ENCODE measurements around the gene LILRA2.
"Not testable (repeated sequence)": the region's sequence is repeated elsewhere in the genome, so short reads cannot be mapped to it uniquely, and the experiment has no call there.

The LILRA2 gene

DNA sequence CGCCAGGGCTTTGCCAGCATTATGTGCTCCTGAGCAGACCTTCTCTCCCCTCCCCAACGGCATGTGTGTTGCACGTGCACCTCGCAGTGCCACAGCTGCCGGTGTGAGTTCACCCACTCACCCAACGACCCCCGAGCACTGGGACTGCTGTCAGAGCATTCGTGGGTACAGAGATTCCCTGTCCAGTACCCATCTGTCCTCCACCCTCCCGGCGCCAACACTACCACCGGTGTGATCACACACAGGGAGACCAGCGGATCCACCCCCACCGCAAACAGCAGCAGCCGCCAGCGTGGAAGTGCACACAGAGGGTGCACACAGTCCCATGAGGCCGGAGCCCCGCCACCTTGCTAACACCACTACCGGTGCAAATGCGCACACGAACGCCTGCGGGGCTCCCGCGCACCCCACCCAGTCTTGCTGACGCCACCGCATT, 35.8 kb downstream of the LILRA2 start:
- no peak for DNase-seq (ENCODE audit: low read depth in 2 of 2, low spot score in 1 of 2)

- no peak for DNase-seq (ENCODE audit: low read depth in 2 of 2, low spot score in 1 of 2)
These were observed 38.8 kb downstream of the LILRA2 start for GRCh38 chr19:54612428-54612827.

DNA sequence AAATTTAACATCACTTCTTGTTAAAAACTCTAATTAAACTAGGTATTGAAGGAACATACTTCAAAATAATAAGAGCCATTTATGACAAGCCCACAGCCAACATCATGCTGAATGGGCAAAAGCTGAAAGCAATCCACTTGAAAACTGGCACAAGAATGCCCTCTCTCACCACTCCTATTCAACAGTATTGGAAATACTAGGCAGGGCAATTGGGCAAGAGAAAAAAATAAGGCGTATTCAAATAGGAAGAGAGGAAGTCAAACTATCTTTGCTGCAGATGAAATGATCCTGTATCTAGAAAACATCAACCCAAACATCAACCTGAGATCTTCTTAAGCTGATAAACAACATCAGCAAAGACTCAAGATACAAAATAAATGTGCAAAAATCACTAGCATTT, 41.1 kb downstream of the LILRA2 start:
- no peak for DNase-seq (ENCODE audit: low read depth in 2 of 2, low spot score in 1 of 2)

DNA sequence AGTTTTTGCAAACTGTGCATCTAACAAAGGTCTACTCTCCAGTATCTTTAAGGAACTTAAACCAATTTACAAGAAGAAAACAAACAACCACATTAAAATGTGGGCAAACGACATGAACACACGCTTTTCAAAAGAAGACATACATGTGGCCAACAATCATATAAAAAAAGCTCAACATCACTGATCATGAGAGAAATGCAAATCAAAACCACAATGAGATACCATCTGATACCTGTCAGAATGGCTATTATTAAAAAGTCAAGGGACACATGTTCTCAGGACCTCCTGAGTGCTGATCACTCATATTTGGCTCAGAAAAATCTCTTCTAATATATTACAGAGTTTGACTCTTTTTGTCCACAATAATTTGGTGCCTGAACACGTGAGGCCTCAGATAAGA, 42.5 kb downstream of the LILRA2 start:
- DNase-seq (ENCODE audit: low read depth in 2 of 2, low spot score in 1 of 2) = no peak

DNA sequence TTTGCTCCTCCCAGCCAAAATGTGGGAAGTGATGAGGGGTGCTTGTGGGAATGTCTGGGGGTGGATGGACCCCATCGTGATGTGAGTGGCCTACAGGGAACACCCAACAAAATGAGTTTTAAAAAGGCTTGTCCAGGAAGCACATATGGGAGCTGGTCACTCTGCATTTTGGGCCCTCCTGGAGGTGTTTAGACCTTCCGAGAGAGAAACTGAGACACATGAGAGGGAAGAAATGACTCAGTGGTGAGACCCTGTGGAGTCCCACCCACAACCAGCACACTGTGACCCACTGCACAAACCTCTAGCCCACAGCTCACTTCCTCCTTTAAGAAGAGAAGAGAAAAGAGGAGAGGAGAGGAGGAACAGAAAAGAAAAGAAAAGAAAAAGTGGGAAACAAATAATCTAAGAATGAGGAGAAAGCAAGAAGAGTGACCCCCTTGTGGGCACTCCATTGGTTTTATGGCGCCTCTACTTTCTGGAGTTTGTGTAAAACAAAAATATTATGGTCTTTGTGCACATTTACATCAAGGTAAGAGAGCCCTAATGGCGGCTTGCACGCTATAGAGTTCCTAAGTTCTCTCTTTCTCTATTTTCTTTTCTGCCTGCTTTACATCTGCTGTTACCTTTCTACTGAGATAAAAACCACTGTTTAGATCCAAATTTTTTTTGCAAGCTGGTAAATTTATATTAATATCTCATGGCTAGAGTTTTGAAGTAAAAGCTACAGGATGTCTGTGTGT, 43.4 kb downstream of the LILRA2 start:
- DNase-seq (ENCODE audit: low read depth in 2 of 2, low spot score in 1 of 2) = no peak

DNA sequence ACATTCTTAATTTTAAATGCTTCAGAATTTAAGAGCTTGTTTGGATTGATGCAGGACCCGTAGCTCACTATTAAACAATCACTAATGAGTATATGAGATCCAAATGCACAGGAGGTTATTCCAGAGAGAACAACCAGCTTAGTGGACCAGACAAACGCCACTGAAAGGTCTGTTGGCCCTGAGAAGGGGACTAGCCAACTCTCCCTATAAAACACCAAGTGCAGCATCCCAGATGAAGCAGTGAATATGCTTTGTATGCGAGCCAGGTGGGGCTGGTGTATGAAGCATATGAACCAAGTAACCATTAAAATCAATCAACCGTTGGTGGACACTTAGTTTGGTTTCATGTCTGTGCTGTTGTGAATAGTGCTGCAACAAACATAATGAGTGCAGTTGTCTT, 46.9 kb downstream of the LILRA2 start:
- no peak for DNase-seq (ENCODE audit: low read depth in 2 of 2, low spot score in 1 of 2)

DNA sequence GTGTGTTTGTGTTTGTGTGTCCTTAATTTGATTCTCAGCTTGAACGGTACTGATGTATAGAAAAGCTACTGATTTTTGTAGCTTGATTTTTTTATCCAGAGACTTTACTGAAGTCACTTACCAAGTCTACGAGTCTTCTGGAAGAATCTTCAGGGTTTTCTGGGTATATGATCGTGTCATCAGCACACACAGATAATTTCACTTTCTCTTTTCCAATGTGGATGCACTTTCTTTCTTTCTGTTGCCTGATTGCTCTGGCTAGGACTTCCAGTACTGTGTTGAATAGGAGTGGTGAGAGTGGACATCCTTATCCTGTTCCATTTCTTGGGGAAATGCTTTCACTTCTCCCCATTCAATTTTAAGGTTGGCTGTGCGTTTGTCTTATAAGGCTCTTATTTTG, 48.8 kb downstream of the LILRA2 start:
- DNase-seq (ENCODE audit: low read depth in 2 of 2, low spot score in 1 of 2) = no peak

GRCh38 chr19:54624234-54624633, 50.6 kb downstream of the LILRA2 start:
- not testable (repeated sequence) for DNase-seq (ENCODE audit: low read depth in 2 of 2, low spot score in 1 of 2)

GRCh38 chr19:54624934-54625730, 51.5 kb downstream of the LILRA2 start:
- DNase-seq (ENCODE audit: low read depth in 2 of 2, low spot score in 1 of 2) = not testable (repeated sequence)

GRCh38 chr19:54626757-54627156, 53.2 kb downstream of the LILRA2 start:
- no peak for DNase-seq (ENCODE audit: low read depth in 2 of 2, low spot score in 1 of 2)

DNA sequence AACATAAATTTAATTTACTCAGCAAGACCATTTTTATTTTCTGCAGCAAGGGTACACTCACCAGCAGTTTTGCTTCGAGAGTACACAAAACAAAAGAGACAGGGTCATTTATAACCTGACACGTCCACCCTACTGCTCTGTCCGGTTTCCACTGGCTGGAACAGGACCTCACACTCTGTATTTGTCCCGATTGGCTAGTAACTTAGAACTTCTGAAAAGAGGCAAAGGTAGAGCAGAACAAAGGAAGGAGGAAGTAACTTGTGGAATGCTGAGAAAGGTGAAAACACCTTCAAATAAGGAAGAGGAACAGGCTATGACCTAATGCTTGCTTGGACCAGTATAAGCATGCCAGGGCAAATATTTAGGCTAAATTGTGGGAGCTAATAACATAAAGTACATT, 54.3 kb downstream of the LILRA2 start:
- DNase-seq (ENCODE audit: low read depth in 2 of 2, low spot score in 1 of 2) = not testable (repeated sequence)

DNA sequence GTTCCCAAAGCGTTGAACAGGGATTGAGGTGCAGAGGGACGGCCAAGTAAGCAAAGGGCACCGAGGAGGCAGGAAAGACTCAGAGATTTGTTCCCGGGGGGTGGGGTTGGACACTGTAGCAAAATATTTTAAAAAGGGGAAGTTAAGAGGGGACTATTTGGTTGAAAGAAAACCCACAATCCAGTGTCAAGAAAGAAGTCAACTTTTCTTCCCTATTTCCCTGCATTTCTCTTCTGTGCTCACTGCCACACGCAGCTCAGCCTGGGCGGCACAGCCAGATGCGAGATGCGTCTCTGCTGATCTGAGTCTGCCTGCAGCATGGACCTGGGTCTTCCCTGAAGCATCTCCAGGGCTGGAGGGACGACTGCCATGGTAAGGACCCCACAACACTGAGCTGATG, 56.7 kb downstream of the LILRA2 start, which contains the start of gene LILRB1:
Gene LILRB1, plus strand, starts transcription at position 223 of the 400 bp plus-strand sequence. CDS start 590 bp downstream, outside the sequence.
- not testable (repeated sequence) for DNase-seq (ENCODE audit: low read depth in 2 of 2, low spot score in 1 of 2)

DNA sequence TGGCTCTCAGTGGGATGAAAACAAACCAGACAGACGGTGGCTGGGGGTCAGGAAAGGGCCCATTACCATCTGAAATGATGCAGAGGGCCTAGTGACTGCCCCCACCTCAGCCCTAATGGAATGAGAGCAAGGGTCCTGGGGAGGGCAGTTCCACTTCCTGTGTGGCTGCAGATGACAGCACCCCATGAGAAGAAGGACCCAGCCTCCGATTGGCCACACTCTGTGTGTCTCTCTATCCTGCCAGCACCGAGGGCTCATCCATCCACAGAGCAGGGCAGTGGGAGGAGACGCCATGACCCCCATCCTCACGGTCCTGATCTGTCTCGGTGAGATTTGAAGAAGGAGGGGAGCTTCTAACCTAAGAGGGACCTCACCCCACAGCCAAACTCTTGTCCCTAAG, 57.2 kb downstream of the LILRA2 start:
- no peak for DNase-seq (ENCODE audit: low read depth in 2 of 2, low spot score in 1 of 2)

DNA sequence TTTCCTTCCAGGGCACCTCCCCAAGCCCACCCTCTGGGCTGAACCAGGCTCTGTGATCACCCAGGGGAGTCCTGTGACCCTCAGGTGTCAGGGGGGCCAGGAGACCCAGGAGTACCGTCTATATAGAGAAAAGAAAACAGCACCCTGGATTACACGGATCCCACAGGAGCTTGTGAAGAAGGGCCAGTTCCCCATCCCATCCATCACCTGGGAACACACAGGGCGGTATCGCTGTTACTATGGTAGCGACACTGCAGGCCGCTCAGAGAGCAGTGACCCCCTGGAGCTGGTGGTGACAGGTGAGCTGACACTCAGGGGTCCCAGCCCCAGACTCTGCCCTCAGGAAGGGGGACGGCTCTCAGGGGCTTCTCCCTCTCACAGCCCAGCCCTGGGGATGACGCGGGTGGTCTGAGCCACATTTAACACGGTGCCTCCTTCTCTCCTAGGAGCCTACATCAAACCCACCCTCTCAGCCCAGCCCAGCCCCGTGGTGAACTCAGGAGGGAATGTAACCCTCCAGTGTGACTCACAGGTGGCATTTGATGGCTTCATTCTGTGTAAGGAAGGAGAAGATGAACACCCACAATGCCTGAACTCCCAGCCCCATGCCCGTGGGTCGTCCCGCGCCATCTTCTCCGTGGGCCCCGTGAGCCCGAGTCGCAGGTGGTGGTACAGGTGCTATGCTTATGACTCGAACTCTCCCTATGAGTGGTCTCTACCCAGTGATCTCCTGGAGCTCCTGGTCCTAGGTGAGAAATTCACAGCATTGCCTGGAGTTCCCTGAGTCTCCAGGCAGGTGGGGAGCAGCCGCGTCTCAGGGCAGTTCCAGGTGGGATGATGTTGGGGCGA, 58.1 kb downstream of the LILRA2 start:
- DNase-seq (ENCODE audit: low read depth in 2 of 2, low spot score in 1 of 2) = not testable (repeated sequence)

- DNase-seq (ENCODE audit: low read depth in 2 of 2, low spot score in 1 of 2) = not testable (repeated sequence)
These were observed 58.9 kb downstream of the LILRA2 start for GRCh38 chr19:54632517-54632916.

GRCh38 chr19:54633401-54633800, 59.8 kb downstream of the LILRA2 start:
- DNase-seq (ENCODE audit: low read depth in 2 of 2, low spot score in 1 of 2) = no peak

- DNase-seq (ENCODE audit: low read depth in 2 of 2, low spot score in 1 of 2) = not testable (repeated sequence)
These were observed 62.5 kb downstream of the LILRA2 start for GRCh38 chr19:54636081-54636480.

DNA sequence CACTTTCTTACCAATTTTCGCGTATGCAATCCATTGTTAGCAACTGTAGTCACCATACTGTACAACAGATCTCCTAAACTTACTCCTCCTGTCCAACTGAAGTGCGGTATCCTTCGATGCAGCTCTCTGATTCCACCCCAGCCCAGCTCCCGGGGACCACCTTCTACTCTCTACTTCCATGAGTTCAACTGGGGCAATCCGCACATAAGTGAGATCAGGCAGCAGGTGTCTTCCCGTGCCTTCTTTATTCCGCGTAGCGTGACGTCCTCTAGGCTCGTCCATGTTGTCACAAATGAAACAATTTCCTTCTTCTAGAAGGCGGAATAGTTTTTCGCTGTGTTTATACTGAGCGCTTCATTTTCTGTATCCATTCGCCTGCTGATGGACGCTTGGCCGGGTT, 65.1 kb downstream of the LILRA2 start:
- no peak for DNase-seq (ENCODE audit: low read depth in 2 of 2, low spot score in 1 of 2)

All from stimulated activated CD8-positive, alpha-beta memory T cell treated with anti-CD3 and anti-CD28 coated beads, Interleukin-4, amount 100 ng/mL, for 1 hour (primary cell).